Endothelial cell of umbilical vein (primary cell): ENCODE results near the gene PARD3B.

ENCODE experiments used
- EZH2 ChIP-seq: IDR thresholded peaks from 2 replicates; pipeline ENCODE4 v1.6.1; 2012; ENCODE audit warnings: borderline replicate concordance, low read depth, mild to moderate bottlenecking, moderate library complexity, low read length, inconsistent platforms; ENCODE audit not compliant: severe bottlenecking
- FOS ChIP-seq: IDR thresholded peaks from 2 replicates; pipeline ENCODE4 v1.6.1; 2011; ENCODE audit warnings: mild to moderate bottlenecking, low read length, moderate library complexity, borderline replicate concordance; ENCODE audit not compliant: insufficient read depth
- JUN ChIP-seq: IDR thresholded peaks from 2 replicates; pipeline ENCODE4 v1.6.1; 2011; ENCODE audit warnings: borderline replicate concordance, low read depth; ENCODE audit not compliant: insufficient read length, insufficient read depth
- MYC ChIP-seq: IDR thresholded peaks from one replicate; pipeline ENCODE4 v1.6.1; 2011; ENCODE audit warnings: mild to moderate bottlenecking, low read depth, low read length
- POLR2A ChIP-seq: IDR thresholded peaks from 2 replicates; pipeline ENCODE4 v1.6.1; 2012; ENCODE audit warnings: low read depth, mild to moderate bottlenecking, control low read depth, low read length
- POLR2AphosphoS5 ChIP-seq: IDR thresholded peaks from 2 replicates; pipeline ENCODE4 v1.6.1; 2012; ENCODE audit warnings: low read depth, mild to moderate bottlenecking, control low read depth, low read length, moderate library complexity; ENCODE audit not compliant: insufficient read depth
- TF ChIP-seq, protein P1 (sequence below), 2 donors: IDR thresholded peaks; 1 replicate in 1 of 2; 2 replicates in 1 of 2; pipeline ENCODE4 v1.5.1; 2011; ENCODE audit warnings: low read length in 2 of 2, mild to moderate bottlenecking in 2 of 2, moderate library complexity in 2 of 2, control low read depth in 1 of 2, inconsistent platforms in 1 of 2, low read depth in 1 of 2; ENCODE audit not compliant: insufficient read depth in 1 of 2; ENCODE audit errors: extremely low read depth in 1 of 2

DNA sequence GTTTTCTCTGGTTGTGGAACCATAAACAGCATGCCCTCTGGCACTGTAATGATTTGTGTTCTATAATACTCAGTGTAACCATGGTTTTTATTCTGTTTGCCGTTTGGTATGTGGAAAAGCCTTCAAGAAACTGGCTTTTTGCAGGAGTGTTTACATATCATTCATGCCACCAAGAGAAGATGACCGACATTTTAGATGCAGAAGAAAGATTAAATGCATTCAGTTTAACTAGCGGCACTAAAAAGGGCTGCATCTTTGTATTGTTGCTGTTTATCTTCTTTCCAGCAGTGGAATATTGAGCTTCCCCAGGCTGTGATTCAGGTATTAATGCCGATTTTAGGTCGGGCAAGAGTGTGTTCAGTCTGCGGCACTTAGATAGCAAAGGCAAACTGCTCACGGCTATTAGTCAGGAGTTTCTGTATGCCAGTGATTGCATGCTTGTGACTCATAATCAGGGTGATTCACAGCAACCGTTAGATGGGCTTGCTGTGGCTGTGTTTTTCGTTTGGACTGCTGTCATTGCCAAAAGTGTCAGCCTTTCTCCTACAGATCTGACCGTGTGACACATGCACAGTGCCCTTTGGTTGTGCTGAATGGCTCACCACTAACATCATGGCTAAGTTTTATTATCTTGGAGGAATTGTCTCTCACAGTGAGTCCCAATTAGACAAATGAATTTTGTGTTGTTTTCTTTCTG is 479.7 kb downstream of the PARD3B start:
- TF ChIP-seq, protein P1, sequence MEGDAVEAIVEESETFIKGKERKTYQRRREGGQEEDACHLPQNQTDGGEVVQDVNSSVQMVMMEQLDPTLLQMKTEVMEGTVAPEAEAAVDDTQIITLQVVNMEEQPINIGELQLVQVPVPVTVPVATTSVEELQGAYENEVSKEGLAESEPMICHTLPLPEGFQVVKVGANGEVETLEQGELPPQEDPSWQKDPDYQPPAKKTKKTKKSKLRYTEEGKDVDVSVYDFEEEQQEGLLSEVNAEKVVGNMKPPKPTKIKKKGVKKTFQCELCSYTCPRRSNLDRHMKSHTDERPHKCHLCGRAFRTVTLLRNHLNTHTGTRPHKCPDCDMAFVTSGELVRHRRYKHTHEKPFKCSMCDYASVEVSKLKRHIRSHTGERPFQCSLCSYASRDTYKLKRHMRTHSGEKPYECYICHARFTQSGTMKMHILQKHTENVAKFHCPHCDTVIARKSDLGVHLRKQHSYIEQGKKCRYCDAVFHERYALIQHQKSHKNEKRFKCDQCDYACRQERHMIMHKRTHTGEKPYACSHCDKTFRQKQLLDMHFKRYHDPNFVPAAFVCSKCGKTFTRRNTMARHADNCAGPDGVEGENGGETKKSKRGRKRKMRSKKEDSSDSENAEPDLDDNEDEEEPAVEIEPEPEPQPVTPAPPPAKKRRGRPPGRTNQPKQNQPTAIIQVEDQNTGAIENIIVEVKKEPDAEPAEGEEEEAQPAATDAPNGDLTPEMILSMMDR (IDR thresholded peaks at IDR 0.05; ENCODE audit: extremely low read depth in 1 of 2, insufficient read depth in 1 of 2, low read depth in 1 of 2, low read length in 2 of 2), result no peak
- TF ChIP-seq POLR2AphosphoS5 (peak; percentile 67), JUN (peak; percentile 95), POLR2A (no peak), MYC (no peak), FOS (peak; percentile 99), EZH2 (no peak)
